PFSK-1 (cell line): ENCODE measurements around the gene ZNF385D.

ENCODE experiments used
- FOXP2 ChIP-seq: optimal IDR thresholded peaks from 2 replicates; pipeline ENCODE3; 2011; ENCODE audit warnings: borderline replicate concordance, control low read depth, inconsistent platforms; ENCODE audit not compliant: insufficient read depth; ENCODE audit errors: extremely low read length, extremely low read depth
- POLR2AphosphoS5 ChIP-seq: IDR thresholded peaks from 2 replicates; pipeline ENCODE4 v1.6.1; 2012; ENCODE audit warnings: low read depth, mild to moderate bottlenecking, control low read depth, low read length, moderate library complexity
- SIN3A ChIP-seq: IDR thresholded peaks from 2 replicates; pipeline ENCODE4 v1.6.1; 2012; ENCODE audit warnings: mild to moderate bottlenecking, low read length, moderate library complexity, borderline replicate concordance; ENCODE audit not compliant: insufficient read depth
- TAF1 ChIP-seq: IDR thresholded peaks from 2 replicates; pipeline ENCODE4 v1.6.1; 2012; ENCODE audit warnings: low read length, control low read depth, borderline replicate concordance; ENCODE audit not compliant: insufficient read depth
- TF ChIP-seq, protein P1 (sequence below), 2 experiments: IDR thresholded peaks; 2 replicates each; pipeline versions ENCODE4 v1.6.1 to v1.8.0; 2011 to 2012; ENCODE audit warnings: low read depth in 2 of 2, low read length in 2 of 2, control low read depth in 1 of 2, inconsistent platforms in 1 of 2, mild to moderate bottlenecking in 1 of 2, moderate library complexity in 1 of 2; ENCODE audit not compliant: insufficient read depth in 1 of 2

DNA sequence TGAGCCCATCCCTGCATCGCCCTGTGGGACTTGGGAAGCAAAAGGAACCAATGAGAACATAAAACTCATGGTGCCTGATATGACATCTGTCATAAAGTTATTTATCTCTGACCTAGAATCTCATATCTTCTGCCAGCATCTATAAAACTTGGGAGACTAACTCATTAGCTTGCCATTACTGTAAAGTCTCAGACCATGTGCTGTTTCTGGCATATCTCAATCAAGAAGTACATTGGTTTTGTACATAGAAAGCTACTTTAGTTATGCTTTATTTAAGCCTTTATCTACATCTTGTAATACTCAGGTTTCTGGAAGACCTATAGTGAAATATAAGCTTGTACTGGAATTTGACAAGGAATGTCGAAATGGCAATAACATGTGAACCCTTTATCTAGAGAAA is 112.5 kb downstream of the ZNF385D start:
- TF ChIP-seq, protein P1, sequence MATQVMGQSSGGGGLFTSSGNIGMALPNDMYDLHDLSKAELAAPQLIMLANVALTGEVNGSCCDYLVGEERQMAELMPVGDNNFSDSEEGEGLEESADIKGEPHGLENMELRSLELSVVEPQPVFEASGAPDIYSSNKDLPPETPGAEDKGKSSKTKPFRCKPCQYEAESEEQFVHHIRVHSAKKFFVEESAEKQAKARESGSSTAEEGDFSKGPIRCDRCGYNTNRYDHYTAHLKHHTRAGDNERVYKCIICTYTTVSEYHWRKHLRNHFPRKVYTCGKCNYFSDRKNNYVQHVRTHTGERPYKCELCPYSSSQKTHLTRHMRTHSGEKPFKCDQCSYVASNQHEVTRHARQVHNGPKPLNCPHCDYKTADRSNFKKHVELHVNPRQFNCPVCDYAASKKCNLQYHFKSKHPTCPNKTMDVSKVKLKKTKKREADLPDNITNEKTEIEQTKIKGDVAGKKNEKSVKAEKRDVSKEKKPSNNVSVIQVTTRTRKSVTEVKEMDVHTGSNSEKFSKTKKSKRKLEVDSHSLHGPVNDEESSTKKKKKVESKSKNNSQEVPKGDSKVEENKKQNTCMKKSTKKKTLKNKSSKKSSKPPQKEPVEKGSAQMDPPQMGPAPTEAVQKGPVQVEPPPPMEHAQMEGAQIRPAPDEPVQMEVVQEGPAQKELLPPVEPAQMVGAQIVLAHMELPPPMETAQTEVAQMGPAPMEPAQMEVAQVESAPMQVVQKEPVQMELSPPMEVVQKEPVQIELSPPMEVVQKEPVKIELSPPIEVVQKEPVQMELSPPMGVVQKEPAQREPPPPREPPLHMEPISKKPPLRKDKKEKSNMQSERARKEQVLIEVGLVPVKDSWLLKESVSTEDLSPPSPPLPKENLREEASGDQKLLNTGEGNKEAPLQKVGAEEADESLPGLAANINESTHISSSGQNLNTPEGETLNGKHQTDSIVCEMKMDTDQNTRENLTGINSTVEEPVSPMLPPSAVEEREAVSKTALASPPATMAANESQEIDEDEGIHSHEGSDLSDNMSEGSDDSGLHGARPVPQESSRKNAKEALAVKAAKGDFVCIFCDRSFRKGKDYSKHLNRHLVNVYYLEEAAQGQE (IDR thresholded peaks at IDR 0.05; ENCODE audit: insufficient read depth in 1 of 2, low read depth in 2 of 2, low read length in 2 of 2): no peak
- TF ChIP-seq SIN3A (no peak), TAF1 (no peak), POLR2AphosphoS5 (no peak), FOXP2 (no peak)
